HAP-1 (cell line): ENCODE results near the gene NUDT16L1.

ENCODE experiments used
- DNase-seq, 2 experiments: peaks; one replicate each; pipeline ENCODE4 v3.0.0-alpha.2; 2016 to 2020; ENCODE audit warnings: low spot score in 2 of 2
- H3K27me3 ChIP-seq: fragments of 250-450 bp; sonication (Bioruptor Pico); 2 replicates; pipeline ENCODE4 v1.5.1; 2020; ENCODE audit warnings: low read depth, mild to moderate bottlenecking, moderate library complexity
- H3K36me3 ChIP-seq: fragments of 250-450 bp; sonication (Bioruptor Pico); replicated peaks from 2 replicates; pipeline ENCODE4 v1.5.1; 2020; ENCODE audit warnings: mild to moderate bottlenecking
- H3K4me1 ChIP-seq: fragments of 250-450 bp; sonication (Bioruptor Pico); 2 replicates; pipeline ENCODE4 v1.5.1; 2020; ENCODE audit warnings: mild to moderate bottlenecking
- H3K4me3 ChIP-seq: fragments of 250-450 bp; sonication (Bioruptor Pico); 2 replicates; pipeline ENCODE4 v1.5.1; 2020; ENCODE audit warnings: mild to moderate bottlenecking, moderate library complexity
- H3K9me3 ChIP-seq: fragments of 250-450 bp; sonication (Bioruptor Pico); 2 replicates; pipeline ENCODE4 v1.5.1; 2020; ENCODE audit warnings: mild to moderate bottlenecking, moderate library complexity
- in situ Hi-C: fragments of 300-500 bp; cut with MboI; formaldehyde crosslinking; loops from 3 replicates; pipeline ENCODE4 v1.14.3; 2020; ENCODE audit warnings: low sequenced_read_pairs, inconsistent platforms, mixed read lengths

NUDT16L1 gene

GRCh38 chr16:4674926-4675530 is 18.3 kb upstream of the NUDT16L1 start:
- Histone ChIP-seq H3K9me3 (no peaks in the 10 kb centered on the region), H3K4me3 (no peak overlapping the region), H3K4me1 (no peaks in the 10 kb centered on the region), H3K27me3 (no peaks in the 10 kb centered on the region), H3K36me3 (peaks cover 11% of the 10 kb centered on the region; the same call in 1 of the 2 replicates)
- in situ Hi-C loops = no loop called here
- no peak for DNase-seq

DNA sequence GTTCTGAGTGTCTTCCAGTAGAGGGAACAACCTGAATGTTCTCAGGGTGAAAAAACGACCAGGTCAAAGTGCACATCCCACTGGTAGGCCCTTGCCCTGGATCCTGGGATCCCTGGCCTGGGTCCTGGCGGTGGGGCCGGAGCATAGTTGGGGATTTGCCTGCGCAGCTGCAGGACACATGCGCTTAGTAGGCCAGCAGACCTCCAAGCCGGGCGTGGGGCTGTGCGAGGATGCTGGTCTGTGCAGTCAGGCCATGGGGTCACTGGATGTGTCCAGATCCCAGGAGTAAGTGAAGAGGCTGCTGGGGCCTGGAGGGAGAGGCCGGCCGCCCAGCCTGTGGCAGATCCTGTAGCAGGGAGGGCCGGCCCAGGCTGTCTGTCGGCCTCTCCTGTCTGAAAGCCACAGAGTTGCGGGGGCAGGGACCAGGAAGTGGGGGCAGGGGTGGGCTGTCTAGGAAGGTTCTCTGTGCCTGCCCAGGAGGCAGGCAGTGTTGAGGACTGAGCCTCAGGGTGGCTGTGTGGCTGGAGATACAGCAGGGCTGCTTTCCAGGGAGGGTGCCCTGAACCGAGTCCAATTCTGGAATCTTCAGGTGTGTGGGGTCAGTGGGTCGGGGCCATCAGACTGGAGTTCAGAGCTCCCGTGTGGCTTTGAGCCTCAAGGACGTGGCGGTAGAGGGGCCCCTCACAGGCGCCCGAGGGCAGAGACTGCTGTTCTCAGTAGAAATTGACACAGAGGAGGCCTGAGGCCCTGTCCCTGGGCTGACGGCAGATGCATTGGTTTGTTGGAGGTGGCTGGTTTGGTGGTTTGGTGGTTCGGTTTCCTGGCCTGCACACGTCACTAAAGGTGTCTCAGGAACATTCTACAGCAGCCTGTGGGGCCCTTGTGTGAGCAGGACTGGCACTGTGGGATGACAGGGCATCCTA is 17.2 kb upstream of the NUDT16L1 start:
- Histone ChIP-seq H3K27me3 (no peaks in the 10 kb centered on the region), H3K4me1 (no peaks in the 10 kb centered on the region), H3K4me3 (no peak overlapping the region), H3K9me3 (no peaks in the 10 kb centered on the region), H3K36me3 (peaks cover 11% of the 10 kb centered on the region; the same call in 1 of the 2 replicates)
- DNase-seq = no peak
- in situ Hi-C loops = no loop called here

GRCh38 chr16:4676831-4677230 is 16.5 kb upstream of the NUDT16L1 start:
- H3K4me1 ChIP-seq = no peaks in the 10 kb centered on the region
- in situ Hi-C loops = no loop called here
- no peaks in the 10 kb centered on the region for H3K27me3 ChIP-seq
- H3K36me3 ChIP-seq = peaks cover 11% of the 10 kb centered on the region; the same call in 1 of the 2 replicates
- no peaks in the 10 kb centered on the region for H3K9me3 ChIP-seq
- H3K4me3 ChIP-seq = no peak overlapping the region
- DNase-seq = no peak

DNA sequence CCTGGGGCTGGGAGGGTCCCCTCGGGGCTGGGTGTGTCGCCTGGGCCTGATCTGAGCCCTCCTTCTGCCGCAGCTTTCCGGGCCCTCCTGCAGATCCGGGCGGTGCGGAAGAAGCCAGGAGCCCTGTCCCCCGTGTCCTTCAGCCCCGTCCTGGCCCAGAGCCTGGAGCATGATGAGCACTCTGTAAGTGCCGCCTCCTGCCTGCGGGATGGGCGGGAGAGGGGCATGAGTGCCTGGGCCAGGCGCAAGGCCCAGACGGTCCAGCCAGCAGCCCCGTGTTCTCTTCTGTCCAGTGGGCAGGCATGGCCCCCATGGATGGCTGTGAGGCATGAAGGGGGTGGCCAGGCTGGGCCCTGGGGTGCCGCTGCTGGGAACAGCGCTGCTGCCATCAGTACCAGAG is 16.0 kb upstream of the NUDT16L1 start:
- H3K4me1 ChIP-seq = no peaks in the 10 kb centered on the region
- no peak overlapping the region for H3K4me3 ChIP-seq
- H3K36me3 ChIP-seq = peaks cover 10% of the 10 kb centered on the region; the same call in 1 of the 2 replicates
- in situ Hi-C loops = no loop called here
- DNase-seq = no peak
- H3K27me3 ChIP-seq = no peaks in the 10 kb centered on the region
- no peaks in the 10 kb centered on the region for H3K9me3 ChIP-seq

DNA sequence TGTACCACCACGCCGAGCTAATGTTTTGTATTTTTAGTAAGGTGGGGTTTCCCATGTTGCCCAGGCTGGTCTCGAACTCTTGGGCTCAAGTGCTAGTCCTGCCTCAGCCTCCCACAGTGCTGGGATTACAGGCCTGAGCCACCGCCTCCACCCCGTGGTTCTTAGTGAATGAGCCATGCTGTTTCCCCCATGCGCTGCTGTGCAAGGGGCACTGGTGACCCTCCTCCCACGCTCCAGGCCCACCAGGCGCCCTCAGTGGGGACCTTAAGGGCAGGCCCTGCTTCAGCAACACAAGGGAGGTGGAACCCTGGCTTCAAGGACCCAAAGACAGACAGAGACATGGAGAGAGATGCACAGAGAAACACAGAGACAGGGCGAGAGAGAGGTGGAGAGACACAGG is 15.4 kb upstream of the NUDT16L1 start:
- H3K4me3 ChIP-seq = no peak overlapping the region
- in situ Hi-C loops = no loop called here

DNA sequence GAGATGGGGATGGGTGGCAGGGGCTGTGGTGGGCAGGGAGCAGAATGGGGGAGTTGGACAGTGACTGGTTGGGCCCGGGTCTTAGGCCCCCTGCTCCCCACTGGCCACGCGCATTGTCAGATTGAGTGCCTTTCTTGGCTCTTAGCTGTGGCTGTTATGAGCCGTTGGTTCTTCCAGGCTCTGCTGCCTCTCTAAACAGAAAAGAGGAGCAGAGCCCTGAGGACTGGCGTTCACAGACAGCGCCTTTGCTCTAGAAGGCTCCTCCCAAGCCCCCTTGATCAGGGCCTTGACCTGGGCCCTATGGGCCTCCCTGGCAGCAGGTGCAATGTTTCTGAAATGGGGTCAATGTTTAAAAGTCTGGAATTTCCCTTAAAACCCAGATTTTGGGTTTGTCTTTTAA is 14.8 kb upstream of the NUDT16L1 start:
- Histone ChIP-seq H3K36me3 (peaks cover 10% of the 10 kb centered on the region), H3K27me3 (no peaks in the 10 kb centered on the region), H3K4me1 (no peaks in the 10 kb centered on the region), H3K9me3 (no peaks in the 10 kb centered on the region), H3K4me3 (no peak overlapping the region)
- in situ Hi-C loops = no loop called here
- DNase-seq = no peak

More for the DNA sequence above, 15.4 kb upstream of the NUDT16L1 start:
- no peaks in the 10 kb centered on the region for H3K9me3 ChIP-seq
- H3K27me3 ChIP-seq = no peaks in the 10 kb centered on the region
- DNase-seq = no peak
- no peaks in the 10 kb centered on the region for H3K4me1 ChIP-seq
- H3K36me3 ChIP-seq = peaks cover 7% of the 10 kb centered on the region

GRCh38 chr16:4679156-4679849 is 14.1 kb upstream of the NUDT16L1 start:
- DNase-seq = no peak
- Histone ChIP-seq H3K36me3 (peaks cover 14% of the 10 kb centered on the region), H3K27me3 (no peaks in the 10 kb centered on the region), H3K4me1 (no peaks in the 10 kb centered on the region), H3K9me3 (no peaks in the 10 kb centered on the region), H3K4me3 (no peak overlapping the region)
- in situ Hi-C loops = no loop called here

- DNase-seq = no peak
- Histone ChIP-seq H3K9me3 (no peaks in the 10 kb centered on the region), H3K36me3 (peaks cover 20% of the 10 kb centered on the region), H3K4me1 (no peaks in the 10 kb centered on the region), H3K4me3 (no peak overlapping the region), H3K27me3 (no peaks in the 10 kb centered on the region)
- in situ Hi-C loops = no loop called here
Measured at GRCh38 chr16:4679850-4680636, 13.3 kb upstream of the NUDT16L1 start.

DNA sequence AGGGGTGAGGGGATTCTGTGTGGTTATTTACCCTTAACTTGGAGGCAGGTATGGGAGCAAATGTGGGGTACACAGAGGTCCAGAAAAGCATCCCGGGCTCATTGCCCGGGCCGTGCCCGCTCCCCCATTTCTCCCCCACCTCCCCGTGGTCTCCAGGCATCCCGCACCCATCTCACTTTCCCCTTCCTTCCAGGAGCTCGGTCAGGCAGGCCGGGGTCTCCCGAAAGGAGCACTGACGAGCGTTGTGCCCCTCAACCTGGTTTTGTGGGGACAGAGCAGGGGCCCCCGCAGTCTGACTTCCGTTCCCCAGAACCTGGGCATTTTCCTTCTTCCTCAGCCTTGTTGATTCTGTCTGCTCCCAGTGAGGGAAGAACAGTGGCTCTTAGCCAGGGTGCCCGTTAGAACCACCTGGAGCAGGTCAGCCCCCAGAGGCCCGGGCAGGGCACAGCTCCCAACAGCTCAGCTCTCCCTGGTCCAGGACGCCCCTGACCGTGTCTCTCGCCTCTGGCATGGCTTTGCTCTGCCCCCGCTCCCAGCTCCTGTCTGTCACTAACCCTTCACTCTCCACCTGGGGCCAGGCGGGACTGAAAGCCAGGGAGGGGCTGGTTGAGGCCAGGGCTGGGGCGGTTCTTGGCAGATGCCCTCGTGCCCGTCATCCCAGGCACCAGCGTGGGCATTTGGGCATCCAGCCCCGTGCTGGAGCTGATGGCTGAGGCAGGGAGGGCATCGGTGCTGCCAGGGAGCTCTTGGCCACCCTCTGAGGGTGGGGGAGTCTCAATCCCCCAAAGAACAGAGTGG is 12.5 kb upstream of the NUDT16L1 start:
- H3K4me1 ChIP-seq = no peaks in the 10 kb centered on the region
- no peaks in the 10 kb centered on the region for H3K27me3 ChIP-seq
- peaks cover 26% of the 10 kb centered on the region for H3K36me3 ChIP-seq
- no peak overlapping the region for H3K4me3 ChIP-seq
- DNase-seq = no peak
- H3K9me3 ChIP-seq = no peaks in the 10 kb centered on the region
- in situ Hi-C loops = no loop called here

GRCh38 chr16:4681471-4682083 is 11.8 kb upstream of the NUDT16L1 start:
- Histone ChIP-seq H3K4me1 (no peaks in the 10 kb centered on the region), H3K4me3 (no peak overlapping the region), H3K27me3 (no peaks in the 10 kb centered on the region), H3K9me3 (no peaks in the 10 kb centered on the region), H3K36me3 (peaks cover 28% of the 10 kb centered on the region)
- no peak for DNase-seq
- in situ Hi-C loops = no loop called here

- H3K4me1 ChIP-seq = no peaks in the 10 kb centered on the region
- H3K27me3 ChIP-seq = no peaks in the 10 kb centered on the region
- in situ Hi-C loops = no loop called here
- no peaks in the 10 kb centered on the region for H3K9me3 ChIP-seq
- peaks cover 29% of the 10 kb centered on the region for H3K36me3 ChIP-seq
- DNase-seq = no peak
- no peak overlapping the region for H3K4me3 ChIP-seq
Measured at GRCh38 chr16:4682084-4682591, 11.2 kb upstream of the NUDT16L1 start.

DNA sequence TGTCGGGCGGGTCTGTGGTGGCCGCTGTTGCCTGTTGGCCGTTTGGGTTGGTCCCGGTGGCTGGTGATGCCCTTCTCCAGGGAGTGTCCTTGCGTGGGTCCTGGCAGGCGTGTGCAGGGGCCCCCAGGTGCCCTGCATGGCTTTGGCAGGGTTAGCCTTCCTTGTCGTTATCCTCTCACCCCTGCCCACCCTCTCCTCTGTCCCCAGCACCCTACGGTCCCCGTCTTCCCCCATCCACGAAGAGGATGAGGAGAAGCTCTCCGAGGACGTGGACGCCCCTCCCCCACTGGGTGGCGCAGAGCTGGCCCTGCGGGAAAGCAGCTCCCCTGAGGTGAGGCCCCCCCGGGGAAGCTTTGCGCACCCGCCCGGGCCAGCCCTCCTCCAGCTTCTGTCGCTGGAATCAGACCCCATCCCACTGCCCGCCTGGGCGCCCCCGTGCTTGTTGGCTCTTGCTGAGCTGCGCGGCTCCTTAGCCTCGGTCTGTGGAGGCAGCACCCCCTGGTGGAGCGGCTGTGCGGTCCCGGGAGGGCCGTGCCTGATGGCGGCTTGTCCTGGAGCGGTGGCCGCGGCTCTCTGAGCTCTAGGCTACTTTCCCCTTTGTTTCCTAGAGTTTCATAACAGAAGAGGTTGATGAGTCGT is 10.6 kb upstream of the NUDT16L1 start:
- no peaks in the 10 kb centered on the region for H3K4me1 ChIP-seq
- in situ Hi-C loops = no loop called here
- DNase-seq = peak; percentile 26 to 68
- H3K9me3 ChIP-seq = no peaks in the 10 kb centered on the region
- no peak overlapping the region for H3K4me3 ChIP-seq
- no peaks in the 10 kb centered on the region for H3K27me3 ChIP-seq
- peaks cover 27% of the 10 kb centered on the region for H3K36me3 ChIP-seq
